IMR-90 (cell line): ENCODE data around the gene ASS1. TPM values are rescaled to one million over a fixed set of nuclear protein-coding genes. Genes with fewer than 3 reads are reported as not detected.

ENCODE experiments used
- ATAC-seq: fragments of 200-7000 bp; cut with Tn5 transposase; 2 replicates; pipeline ENCODE4 v1.9.1; 2020; ENCODE audit warnings: low read depth, mild to moderate bottlenecking, moderate library complexity
- BruUV-seq: library from RNA; stranded (reverse); fragments of 400-500 nt; replicated peaks from 2 replicates; lab custom pipeline; 2021; lab: Mats Ljungman, UMichigan
- CTCF ChIA-PET: fragments of 300-600 bp; formaldehyde crosslinking; extraction: SDS; loops from one replicate; lab custom pipeline; 2021; ENCODE audit warnings: antibody characterized with exemption; lab: Yijun Ruan, JAX
- POLR2A ChIA-PET: fragments of 300-600 bp; sonication (Branson Sonifier 250); formaldehyde crosslinking; loops from one replicate; lab custom pipeline; 2022; ENCODE audit warnings: antibody characterized with exemption; ENCODE audit not compliant: unreplicated experiment; lab: Charles Lee
- DNase-seq: peaks from one replicate; pipeline ENCODE4 v3.0.0; 2013
- H2AFZ ChIP-seq: replicated peaks from 2 replicates; pipeline ENCODE3; 2013; ENCODE audit warnings: low read length, mild to moderate bottlenecking; ENCODE audit not compliant: poor library complexity
- H2AK5ac ChIP-seq: 2 replicates; pipeline ENCODE4 v1.6.1; 2013; ENCODE audit warnings: low read depth, low read length, inconsistent platforms
- H2AK9ac ChIP-seq: replicated peaks from 2 replicates; pipeline ENCODE3; 2013; ENCODE audit warnings: mild to moderate bottlenecking, low read depth, low read length, moderate library complexity; ENCODE audit not compliant: poor library complexity
- H2BK120ac ChIP-seq: 2 replicates; pipeline ENCODE4 v1.6.1; 2013; ENCODE audit warnings: low read depth, low read length, inconsistent platforms
- H2BK15ac ChIP-seq: 3 replicates; pipeline ENCODE4 v1.6.1; 2013; ENCODE audit warnings: low read depth, low read length, inconsistent platforms
- H2BK20ac ChIP-seq: 2 replicates; pipeline ENCODE4 v1.6.1; 2013; ENCODE audit warnings: low read depth, mild to moderate bottlenecking, inconsistent platforms, low read length, moderate library complexity
- H2BK5ac ChIP-seq: 2 replicates; pipeline ENCODE4 v1.6.1; 2013; ENCODE audit warnings: mild to moderate bottlenecking, low read depth, low read length, inconsistent platforms; ENCODE audit not compliant: poor library complexity, severe bottlenecking
- H3K14ac ChIP-seq: replicated peaks from 2 replicates; pipeline ENCODE4 v1.6.1; 2013; ENCODE audit warnings: low read depth, low read length, inconsistent platforms
- H3K18ac ChIP-seq: 2 replicates; pipeline ENCODE4 v1.6.1; 2013; ENCODE audit warnings: low read depth, low read length, control low read depth
- H3K23ac ChIP-seq: 2 replicates; pipeline ENCODE4 v1.6.1; 2013; ENCODE audit warnings: low read depth, low read length, inconsistent platforms
- H3K27ac ChIP-seq: 2 replicates; pipeline ENCODE4 v1.5.1; 2013; ENCODE audit warnings: mild to moderate bottlenecking, control low read depth, low read length; ENCODE audit not compliant: insufficient read depth
- H3K27me3 ChIP-seq: 2 replicates; pipeline ENCODE4 v1.6.1; 2013; ENCODE audit warnings: low read length; ENCODE audit not compliant: control insufficient read depth, insufficient read depth
- H3K36me3 ChIP-seq: 2 replicates; pipeline ENCODE4 v1.6.1; 2013; ENCODE audit warnings: low read length, mixed read lengths; ENCODE audit not compliant: control insufficient read depth, insufficient read depth
- H3K4ac ChIP-seq: 2 replicates; pipeline ENCODE4 v1.6.1; 2013; ENCODE audit warnings: low read depth, low read length, inconsistent platforms
- H3K4me1 ChIP-seq: 2 replicates; pipeline ENCODE4 v1.6.1; 2013; ENCODE audit warnings: low read length, mixed read lengths; ENCODE audit not compliant: control insufficient read depth, insufficient read depth
- H3K4me2 ChIP-seq: 2 replicates; pipeline ENCODE4 v1.6.1; 2013; ENCODE audit warnings: low read depth, mild to moderate bottlenecking, control low read depth, low read length, moderate library complexity
- H3K4me3 ChIP-seq: 2 replicates; pipeline ENCODE4 v1.5.1; 2013; ENCODE audit warnings: low read depth, mild to moderate bottlenecking, control low read depth, low read length, moderate library complexity; ENCODE audit not compliant: insufficient read depth
- H3K56ac ChIP-seq: 2 replicates; pipeline ENCODE4 v1.6.1; 2013; ENCODE audit warnings: low read length, inconsistent platforms; ENCODE audit not compliant: insufficient read depth; ENCODE audit errors: extremely low read depth
- H3K79me1 ChIP-seq, 2 experiments: 2 replicates each; pipeline ENCODE4 v1.6.1; 2013; ENCODE audit warnings: low read length in 2 of 2, inconsistent platforms in 1 of 2, low read depth in 1 of 2
- H3K9ac ChIP-seq: 2 replicates; pipeline ENCODE4 v1.6.1; 2013; ENCODE audit warnings: low read depth, low read length, control low read depth
- H3K9me1 ChIP-seq: 2 replicates; pipeline ENCODE4 v1.6.1; 2013; ENCODE audit warnings: low read length, inconsistent platforms; ENCODE audit not compliant: insufficient read depth
- H3K9me3 ChIP-seq: 2 replicates; pipeline ENCODE4 v1.6.1; 2013; ENCODE audit warnings: low read length; ENCODE audit not compliant: control insufficient read depth, insufficient read depth
- H4K20me1 ChIP-seq: 2 replicates; pipeline ENCODE4 v1.6.1; 2013; ENCODE audit warnings: low read length, inconsistent platforms; ENCODE audit not compliant: insufficient read depth
- H4K5ac ChIP-seq: 2 replicates; pipeline ENCODE4 v1.6.1; 2013; ENCODE audit warnings: mild to moderate bottlenecking, low read depth, low read length, control low read depth
- H4K8ac ChIP-seq, 2 experiments: 2 replicates each; pipeline ENCODE4 v1.6.1; 2013; ENCODE audit warnings: low read depth in 2 of 2, low read length in 2 of 2, control low read depth in 1 of 2, inconsistent platforms in 1 of 2
- H4K91ac ChIP-seq: 2 replicates; pipeline ENCODE4 v1.6.1; 2013; ENCODE audit warnings: low read depth, low read length, inconsistent platforms; ENCODE audit not compliant: insufficient read depth
- BHLHE40 ChIP-seq: fragments of 150-350 bp; IDR thresholded peaks from 2 replicates; pipeline ENCODE4 v1.6.1; 2016; ENCODE audit warnings: mild to moderate bottlenecking, low read depth, low read length
- ELK1 ChIP-seq: fragments of 150-350 bp; IDR thresholded peaks from 2 replicates; pipeline ENCODE4 v1.6.1; 2016; ENCODE audit warnings: low read depth, mild to moderate bottlenecking, low read length, moderate library complexity, borderline replicate concordance
- MAFK ChIP-seq: IDR thresholded peaks from 2 replicates; pipeline ENCODE4 v1.6.1; 2012; ENCODE audit warnings: low read depth, low read length, improper control_type of control experiment
- WGBS, 2 experiments: methylation state at CpG; one replicate each; pipeline versions ENCODE4 v1.1.5 to v1.1.7; 2013; ENCODE audit warnings: missing lambda C conversion rate in 2 of 2; ENCODE audit not compliant: insufficient read length in 1 of 2; ENCODE audit errors: extremely low coverage in 2 of 2; 5-methylcytosine and 5-hydroxymethylcytosine counted together
- dilution Hi-C: fragments of 300-500 bp; cut with HindIII; formaldehyde crosslinking; loops from one replicate; pipeline ENCODE4 v1.14.3; 2018; ENCODE audit warnings: low sequenced_read_pairs; ENCODE audit not compliant: unreplicated experiment
- in situ Hi-C: fragments of 300-500 bp; cut with MboI; formaldehyde crosslinking; loops from 3 replicates; pipeline ENCODE4 v1.14.3; 2019; ENCODE audit warnings: low sequenced_read_pairs, inconsistent platforms, mixed read lengths
- intact Hi-C: fragments of 100-400 bp; cut with micrococcal nuclease; formaldehyde crosslinking; loops from 2 replicates; pipeline ENCODE4 v1.10.0; 2022
- polyA plus RNA-seq, 3 experiments: library from polyadenylated mRNA; depleted of rRNA; stranded (reverse); fragments of >200 nt; gene quantifications; 2 replicates each; pipeline ENCODE4 v1.2.3, GENCODE V29; 2012; ENCODE audit warnings: low replicate concordance in 1 of 3
- total RNA-seq: library from RNA; depleted of rRNA; stranded (reverse); fragments of >200 nt; gene quantifications from 2 replicates; pipeline ENCODE4 v1.2.3, GENCODE V29; 2012

ASS1 gene
- total and polyA plus RNA-seq, 2 of the 4 experiments (the other 2 are of a cell fraction): 39.6 to 41.9 TPM

GRCh38 chr9:130432362-130432761, 12.4 kb upstream of the ASS1 start:
- no peak overlapping the region for H3K4me3 ChIP-seq
- no peak overlapping the region for H3K14ac ChIP-seq
- BruUV-seq: no TSS peak
- H3K9me1 ChIP-seq: no peaks in the 10 kb centered on the region
- H3K4ac ChIP-seq: no peak overlapping the region
- no peak overlapping the region for H3K4me2 ChIP-seq
- no peaks in the 10 kb centered on the region for H3K79me1 ChIP-seq
- WGBS, 2 experiments: no CpG with 5 or more reads among the region's 11 CpGs
- H3K9ac ChIP-seq: no peak overlapping the region
- no peak overlapping the region for H3K27ac ChIP-seq
- no peaks in the 10 kb centered on the region for H3K36me3 ChIP-seq
- H2BK20ac ChIP-seq: no peak overlapping the region
- peaks cover 27% of the 10 kb centered on the region for H3K27me3 ChIP-seq
- no peaks in the 10 kb centered on the region for H4K20me1 ChIP-seq
- H2BK5ac ChIP-seq: no peak overlapping the region
- in situ Hi-C loops: no loop called here
- no peak overlapping the region for H2AK9ac ChIP-seq
- no peak overlapping the region for H4K5ac ChIP-seq
- H3K4me1 ChIP-seq: no peaks in the 10 kb centered on the region; the same call in 1 of the 2 replicates
- no peaks in the 10 kb centered on the region for H3K9me3 ChIP-seq
- H2AFZ ChIP-seq: no peak overlapping the region
- no peak overlapping the region for H3K18ac ChIP-seq
- ATAC-seq (no peak), DNase-seq (no peak)
- no peak overlapping the region for H2AK5ac ChIP-seq
- POLR2A ChIA-PET: no interaction called here
- no peak overlapping the region for H3K56ac ChIP-seq
- no peak overlapping the region for H3K23ac ChIP-seq
- no peak overlapping the region for H2BK120ac ChIP-seq
- dilution Hi-C loops: no loop called here
- TF ChIP-seq ELK1 (no peak), MAFK (no peak), BHLHE40 (no peak)
- CTCF ChIA-PET: no interaction called here
- no peak overlapping the region for H4K91ac ChIP-seq
- H4K8ac ChIP-seq: no peak overlapping the region
- H2BK15ac ChIP-seq: no peak overlapping the region
- intact Hi-C loops: no loop called here
